ENCODE data around the gene TBC1D8. TPM values are rescaled to one million over a fixed set of nuclear protein-coding genes. Genes with fewer than 3 reads are reported as not detected.

TBC1D8 gene
- total RNA-seq, 1 experiment from 2014 or later: 139 TPM

DNA sequence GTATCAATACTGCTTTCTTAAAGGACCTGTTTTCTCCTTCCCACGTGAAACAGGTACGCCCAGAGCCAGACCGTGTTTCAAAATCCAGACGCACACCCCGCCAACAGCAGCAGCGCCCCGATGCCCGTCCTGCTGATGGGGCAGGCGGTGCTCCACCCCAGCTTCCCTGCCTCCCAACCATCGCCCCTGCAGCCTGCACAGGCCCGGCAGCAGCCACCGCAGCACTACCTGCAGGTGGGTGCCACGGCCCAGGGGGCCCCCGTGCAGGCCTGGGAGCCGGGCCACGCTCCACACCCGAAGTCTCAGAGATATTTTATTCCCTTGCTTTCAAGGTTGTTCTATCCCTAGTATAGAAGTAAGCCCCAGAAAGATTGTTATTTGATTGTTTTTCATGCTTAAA lies 157.9 kb downstream of the TBC1D8 start:
- no peaks in the 10 kb centered on the region for H3K27me3 ChIP-seq (ENCODE audit: control insufficient read depth, insufficient read depth, low read length)
- no peak for ATAC-seq
- ChIA-PET POLR2A (no interaction called here), CTCF (no interaction called here)
- H3K4me3 ChIP-seq (ENCODE audit: low read depth in 2 of 2, low read length in 2 of 2): no peak overlapping the region
- no peaks in the 10 kb centered on the region for H3K36me3 ChIP-seq (ENCODE audit: control insufficient read depth, insufficient read depth, low read length)
- H3K9me3 ChIP-seq (ENCODE audit: control insufficient read depth, insufficient read depth, low read depth, low read length): no peaks in the 10 kb centered on the region
- intact Hi-C loops (cut with micrococcal nuclease; ENCODE audit: unreplicated experiment): no loop called here
- TF ChIP-seq POLR2AphosphoS5 (IDR thresholded peaks at IDR 0.05; ENCODE audit: low read depth, low read length) (no peak), SIN3A (IDR thresholded peaks at IDR 0.05; ENCODE audit: borderline replicate concordance, insufficient read depth, low read depth, low read length) (no peak)
- no peaks in the 10 kb centered on the region for H3K4me1 ChIP-seq (ENCODE audit: control insufficient read depth, insufficient read depth, low read length)
- no peak overlapping the region for H3K27ac ChIP-seq (ENCODE audit: low read length)
- DNase-seq (ENCODE audit: low read depth, low spot score): no peak
- no TSS peak for BruUV-seq (replicated peaks)
- in situ Hi-C loops (cut with HindIII; ENCODE audit: low pct_unique_long_range_greater_than_20kb, low sequenced_read_pairs): no loop called here

DNA sequence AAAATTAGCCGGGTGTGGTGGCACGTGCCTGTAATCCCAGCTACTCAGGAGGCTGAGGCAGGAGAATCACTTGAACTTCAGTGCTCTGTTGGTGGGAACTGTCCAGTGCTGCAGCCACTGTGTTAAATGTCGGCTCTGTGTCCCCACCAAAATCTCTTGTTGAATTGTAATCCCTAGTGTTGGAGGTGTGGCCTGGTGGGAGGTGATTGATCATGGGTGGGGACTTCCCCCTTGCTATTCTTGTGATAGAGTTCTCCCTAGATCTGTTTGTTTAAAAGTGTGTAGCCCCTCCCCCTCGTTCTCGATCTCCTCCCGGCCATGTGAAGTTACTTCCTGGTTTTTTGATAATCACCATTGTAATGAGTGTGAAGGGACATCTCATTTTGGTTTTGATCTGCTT lies 158.9 kb downstream of the TBC1D8 start:
- CTCF ChIA-PET: no interaction called here
- H3K4me1 ChIP-seq (ENCODE audit: control insufficient read depth, insufficient read depth, low read length): no peaks in the 10 kb centered on the region
- TF ChIP-seq, protein P1, sequence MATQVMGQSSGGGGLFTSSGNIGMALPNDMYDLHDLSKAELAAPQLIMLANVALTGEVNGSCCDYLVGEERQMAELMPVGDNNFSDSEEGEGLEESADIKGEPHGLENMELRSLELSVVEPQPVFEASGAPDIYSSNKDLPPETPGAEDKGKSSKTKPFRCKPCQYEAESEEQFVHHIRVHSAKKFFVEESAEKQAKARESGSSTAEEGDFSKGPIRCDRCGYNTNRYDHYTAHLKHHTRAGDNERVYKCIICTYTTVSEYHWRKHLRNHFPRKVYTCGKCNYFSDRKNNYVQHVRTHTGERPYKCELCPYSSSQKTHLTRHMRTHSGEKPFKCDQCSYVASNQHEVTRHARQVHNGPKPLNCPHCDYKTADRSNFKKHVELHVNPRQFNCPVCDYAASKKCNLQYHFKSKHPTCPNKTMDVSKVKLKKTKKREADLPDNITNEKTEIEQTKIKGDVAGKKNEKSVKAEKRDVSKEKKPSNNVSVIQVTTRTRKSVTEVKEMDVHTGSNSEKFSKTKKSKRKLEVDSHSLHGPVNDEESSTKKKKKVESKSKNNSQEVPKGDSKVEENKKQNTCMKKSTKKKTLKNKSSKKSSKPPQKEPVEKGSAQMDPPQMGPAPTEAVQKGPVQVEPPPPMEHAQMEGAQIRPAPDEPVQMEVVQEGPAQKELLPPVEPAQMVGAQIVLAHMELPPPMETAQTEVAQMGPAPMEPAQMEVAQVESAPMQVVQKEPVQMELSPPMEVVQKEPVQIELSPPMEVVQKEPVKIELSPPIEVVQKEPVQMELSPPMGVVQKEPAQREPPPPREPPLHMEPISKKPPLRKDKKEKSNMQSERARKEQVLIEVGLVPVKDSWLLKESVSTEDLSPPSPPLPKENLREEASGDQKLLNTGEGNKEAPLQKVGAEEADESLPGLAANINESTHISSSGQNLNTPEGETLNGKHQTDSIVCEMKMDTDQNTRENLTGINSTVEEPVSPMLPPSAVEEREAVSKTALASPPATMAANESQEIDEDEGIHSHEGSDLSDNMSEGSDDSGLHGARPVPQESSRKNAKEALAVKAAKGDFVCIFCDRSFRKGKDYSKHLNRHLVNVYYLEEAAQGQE (IDR thresholded peaks at IDR 0.05; ENCODE audit: insufficient read depth in 1 of 2, low read depth in 2 of 2, low read length in 1 of 2): peak in 1 of 2 experiments; percentile 41; a peak in 1 of 4 replicates
- TF ChIP-seq SIN3A (IDR thresholded peaks at IDR 0.05; ENCODE audit: borderline replicate concordance, insufficient read depth, low read depth, low read length) (no peak), POLR2AphosphoS5 (IDR thresholded peaks at IDR 0.05; ENCODE audit: low read depth, low read length) (no peak), TCF7L2 (IDR thresholded peaks at IDR 0.05; ENCODE audit: low read depth, low read length) (no peak)
- TF ChIP-seq, protein P2, sequence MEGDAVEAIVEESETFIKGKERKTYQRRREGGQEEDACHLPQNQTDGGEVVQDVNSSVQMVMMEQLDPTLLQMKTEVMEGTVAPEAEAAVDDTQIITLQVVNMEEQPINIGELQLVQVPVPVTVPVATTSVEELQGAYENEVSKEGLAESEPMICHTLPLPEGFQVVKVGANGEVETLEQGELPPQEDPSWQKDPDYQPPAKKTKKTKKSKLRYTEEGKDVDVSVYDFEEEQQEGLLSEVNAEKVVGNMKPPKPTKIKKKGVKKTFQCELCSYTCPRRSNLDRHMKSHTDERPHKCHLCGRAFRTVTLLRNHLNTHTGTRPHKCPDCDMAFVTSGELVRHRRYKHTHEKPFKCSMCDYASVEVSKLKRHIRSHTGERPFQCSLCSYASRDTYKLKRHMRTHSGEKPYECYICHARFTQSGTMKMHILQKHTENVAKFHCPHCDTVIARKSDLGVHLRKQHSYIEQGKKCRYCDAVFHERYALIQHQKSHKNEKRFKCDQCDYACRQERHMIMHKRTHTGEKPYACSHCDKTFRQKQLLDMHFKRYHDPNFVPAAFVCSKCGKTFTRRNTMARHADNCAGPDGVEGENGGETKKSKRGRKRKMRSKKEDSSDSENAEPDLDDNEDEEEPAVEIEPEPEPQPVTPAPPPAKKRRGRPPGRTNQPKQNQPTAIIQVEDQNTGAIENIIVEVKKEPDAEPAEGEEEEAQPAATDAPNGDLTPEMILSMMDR (IDR thresholded peaks at IDR 0.05): no peak
- intact Hi-C loops (cut with micrococcal nuclease; ENCODE audit: unreplicated experiment): no loop called here
- DNase-seq (ENCODE audit: low read depth, low spot score) (no peak), ATAC-seq (no peak)
- H3K9me3 ChIP-seq (ENCODE audit: control insufficient read depth, insufficient read depth, low read depth, low read length): no peaks in the 10 kb centered on the region
- no peaks in the 10 kb centered on the region for H3K27me3 ChIP-seq (ENCODE audit: control insufficient read depth, insufficient read depth, low read length)
- in situ Hi-C loops (cut with HindIII; ENCODE audit: low pct_unique_long_range_greater_than_20kb, low sequenced_read_pairs): no loop called here
- no peaks in the 10 kb centered on the region for H3K36me3 ChIP-seq (ENCODE audit: control insufficient read depth, insufficient read depth, low read length)
- POLR2A ChIA-PET: no interaction called here
- H3K27ac ChIP-seq (ENCODE audit: low read length): no peak overlapping the region
- no peak overlapping the region for H3K4me3 ChIP-seq (ENCODE audit: low read depth in 2 of 2, low read length in 2 of 2)
- no TSS peak for BruUV-seq (replicated peaks)

DNA sequence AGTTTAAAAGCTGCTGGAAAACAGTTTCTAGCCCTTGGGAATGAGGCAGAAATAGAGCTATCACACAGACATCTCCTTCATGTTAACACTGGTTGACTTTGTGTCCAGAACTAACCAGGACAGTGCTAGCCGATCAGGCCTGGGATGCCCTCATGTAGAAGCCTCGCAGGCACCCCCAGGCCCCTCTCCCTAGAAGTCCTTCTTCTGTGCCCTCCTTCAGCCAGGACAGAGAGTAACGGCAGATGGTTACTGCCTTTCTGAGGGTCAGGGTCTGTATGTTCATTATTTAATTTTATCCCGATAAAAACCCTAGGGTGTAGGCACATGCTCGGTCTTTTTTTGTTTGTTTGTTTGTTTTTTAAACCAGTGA lies 159.8 kb downstream of the TBC1D8 start:
- DNase-seq (ENCODE audit: low read depth, low spot score) (no peak), ATAC-seq (no peak)
- intact Hi-C loops (cut with micrococcal nuclease; ENCODE audit: unreplicated experiment) (no loop called here), in situ Hi-C loops (cut with HindIII; ENCODE audit: low pct_unique_long_range_greater_than_20kb, low sequenced_read_pairs) (no loop called here)
- Histone ChIP-seq H3K4me1 (ENCODE audit: control insufficient read depth, insufficient read depth, low read length) (no peaks in the 10 kb centered on the region), H3K27ac (ENCODE audit: low read length) (no peak overlapping the region), H3K9me3 (ENCODE audit: control insufficient read depth, insufficient read depth, low read depth, low read length) (no peaks in the 10 kb centered on the region), H3K36me3 (ENCODE audit: control insufficient read depth, insufficient read depth, low read length) (no peaks in the 10 kb centered on the region), H3K27me3 (ENCODE audit: control insufficient read depth, insufficient read depth, low read length) (no peaks in the 10 kb centered on the region), H3K4me3 (ENCODE audit: low read depth in 2 of 2, low read length in 2 of 2) (no peak overlapping the region)
- ChIA-PET CTCF (no interaction called here), POLR2A (no interaction called here)
- no TSS peak for BruUV-seq (replicated peaks)
- TF ChIP-seq, protein P1 (IDR thresholded peaks at IDR 0.05; ENCODE audit: insufficient read depth in 1 of 2, low read depth in 2 of 2, low read length in 1 of 2): no peak
- no peak for TF ChIP-seq SIN3A (IDR thresholded peaks at IDR 0.05; ENCODE audit: borderline replicate concordance, insufficient read depth, low read depth, low read length)
- TF ChIP-seq POLR2AphosphoS5 (IDR thresholded peaks at IDR 0.05; ENCODE audit: low read depth, low read length): no peak

Data from Panc1 (cell line).